HepG2 (cell line): ENCODE measurements around the gene ZC3H18. TPM values are rescaled to one million over a fixed set of nuclear protein-coding genes. Genes with fewer than 3 reads are reported as not detected.

Experiments used
- CHD2 ChIP-seq: IDR thresholded peaks from 2 replicates; pipeline ENCODE4 v1.6.1; 2011; ENCODE audit warnings: low read depth, low read length, improper control_type of control experiment
- ELF1 ChIP-seq: sonication (generic); formaldehyde crosslinking; IDR thresholded peaks from 2 replicates; pipeline ENCODE4 v1.4.0; 2020; ENCODE audit warnings: missing genetic modification reagents
- IRF1 ChIP-seq: sonication (generic); formaldehyde crosslinking; IDR thresholded peaks from 2 replicates; pipeline ENCODE4 v1.4.0; 2020; ENCODE audit warnings: low read depth, mild to moderate bottlenecking, missing genetic modification reagents
- KDM2A ChIP-seq: sonication (generic); formaldehyde crosslinking; IDR thresholded peaks from 2 replicates; pipeline ENCODE4 v1.4.0; 2020; ENCODE audit warnings: low read depth, missing genetic modification reagents, borderline replicate concordance
- MTF1 ChIP-seq: sonication (generic); formaldehyde crosslinking; IDR thresholded peaks from 2 replicates; pipeline ENCODE4 v1.5.0; 2020; ENCODE audit warnings: missing genetic modification reagents
- TCF7 ChIP-seq: sonication (generic); IDR thresholded peaks from 2 replicates; pipeline ENCODE4 v1.6.1; 2016; ENCODE audit warnings: antibody characterized with exemption, low read depth
- TFE3 ChIP-seq: IDR thresholded peaks from 2 replicates; pipeline ENCODE4 v1.6.1; 2016
- ZFP82 ChIP-seq: sonication (generic); formaldehyde crosslinking; IDR thresholded peaks from 2 replicates; pipeline ENCODE4 v1.5.1; 2020; ENCODE audit warnings: mild to moderate bottlenecking, missing genetic modification reagents, borderline replicate concordance
- ZMYM2 ChIP-seq: sonication (generic); formaldehyde crosslinking; IDR thresholded peaks from 2 replicates; pipeline ENCODE4 v1.8.0; 2022; ENCODE audit warnings: mild to moderate bottlenecking, missing genetic modification reagents
- ZNF17 ChIP-seq: sonication (generic); formaldehyde crosslinking; IDR thresholded peaks from 2 replicates; pipeline ENCODE4 v1.5.0; 2020; ENCODE audit warnings: mild to moderate bottlenecking, missing genetic modification reagents
- ZNF224 ChIP-seq: sonication (generic); formaldehyde crosslinking; IDR thresholded peaks from 2 replicates; pipeline ENCODE4 v1.5.0; 2020; ENCODE audit warnings: mild to moderate bottlenecking, missing genetic modification reagents
- ZNF598 ChIP-seq: sonication (generic); formaldehyde crosslinking; IDR thresholded peaks from 2 replicates; pipeline ENCODE4 v1.5.1; 2020; ENCODE audit warnings: mild to moderate bottlenecking, missing genetic modification reagents, borderline replicate concordance
- ZNF83 ChIP-seq: sonication (generic); formaldehyde crosslinking; IDR thresholded peaks from 2 replicates; pipeline ENCODE4 v1.4.0; 2020; ENCODE audit warnings: missing genetic modification reagents, mild to moderate bottlenecking, borderline replicate concordance
- polyA plus RNA-seq, 8 experiments: library from polyadenylated mRNA; depleted of rRNA in 3 of 8; stranded (reverse) in 7 of 8; unstranded in 1 of 8; fragments of >200 nt; fragmentation: Illumina TruSeq in 4 of 8; extraction: Trizol in 4 of 8; gene quantifications; 2 replicates each; pipeline versions ENCODE4 v1.2.1 to v1.2.3, GENCODE V29; 2011 to 2016; ENCODE audit warnings: low read depth in 4 of 8, missing spikeins in 1 of 8, mixed read lengths in 1 of 8; ENCODE audit not compliant: insufficient read depth in 1 of 8
- total RNA-seq, 5 experiments: library from RNA; depleted of rRNA; stranded (reverse); fragments of >200 nt; fragmentation: Illumina TruSeq; extraction: Trizol; gene quantifications; 2 replicates each; pipeline ENCODE4 v1.2.3, GENCODE V29; 2016; ENCODE audit warnings: low read depth in 1 of 5
- TF ChIP-seq, protein P1 (sequence below): sonication (generic); formaldehyde crosslinking; IDR thresholded peaks from 2 replicates; pipeline ENCODE4 v1.8.0; 2023; ENCODE audit warnings: mild to moderate bottlenecking, missing genetic modification reagents
- TF ChIP-seq, protein P2 (sequence below): sonication (generic); formaldehyde crosslinking; IDR thresholded peaks from 2 replicates; pipeline ENCODE4 v1.5.0; 2020; ENCODE audit warnings: mild to moderate bottlenecking, missing genetic modification reagents
- TF ChIP-seq, protein P3 (sequence below): sonication (generic); formaldehyde crosslinking; IDR thresholded peaks from 2 replicates; pipeline ENCODE4 v1.4.0; 2020; ENCODE audit warnings: missing genetic modification reagents, borderline replicate concordance
- TF ChIP-seq, protein P4 (sequence below): sonication (generic); formaldehyde crosslinking; IDR thresholded peaks from 2 replicates; pipeline ENCODE4 v1.4.0; 2020; ENCODE audit warnings: missing genetic modification reagents
- TF ChIP-seq, protein P5 (sequence below): sonication (generic); formaldehyde crosslinking; conservative IDR thresholded peaks from 2 replicates; pipeline ENCODE4 v1.8.0; 2022; ENCODE audit warnings: low read depth, missing genetic modification reagents

ZC3H18 gene
- total and polyA plus RNA-seq, 2 of the 13 experiments (the other 11 are each of a cell fraction or from before 2014, with no cell fraction given), result 11.2 to 27.4 TPM

GRCh38 chr16:88651276-88651988 lies 81.2 kb downstream of the ZC3H18 start (continued):
- TF ChIP-seq ZNF598 (CRISPR knock-in tag) (peak; percentile 51; the same call in 1 of the 2 replicates), ELF1 (peak; percentile 72), ZNF17 (CRISPR knock-in tag) (peak; percentile 92; the same call in 1 of the 2 replicates), IRF1 (CRISPR knock-in tag) (no peak), ZNF224 (no peak), TCF7 (peak; percentile 26; the same call in 1 of the 2 replicates), MTF1 (no peak), ZMYM2 (CRISPR knock-in tag) (no peak), ZFP82 (CRISPR knock-in tag) (no peak), ZNF83 (CRISPR knock-in tag) (peak; percentile 55; the same call in 1 of the 2 replicates), KDM2A (CRISPR knock-in tag) (peak; percentile 70), CHD2 (no peak), TFE3 (CRISPR knock-in tag) (peak; percentile 82)
- TF ChIP-seq, protein P1, sequence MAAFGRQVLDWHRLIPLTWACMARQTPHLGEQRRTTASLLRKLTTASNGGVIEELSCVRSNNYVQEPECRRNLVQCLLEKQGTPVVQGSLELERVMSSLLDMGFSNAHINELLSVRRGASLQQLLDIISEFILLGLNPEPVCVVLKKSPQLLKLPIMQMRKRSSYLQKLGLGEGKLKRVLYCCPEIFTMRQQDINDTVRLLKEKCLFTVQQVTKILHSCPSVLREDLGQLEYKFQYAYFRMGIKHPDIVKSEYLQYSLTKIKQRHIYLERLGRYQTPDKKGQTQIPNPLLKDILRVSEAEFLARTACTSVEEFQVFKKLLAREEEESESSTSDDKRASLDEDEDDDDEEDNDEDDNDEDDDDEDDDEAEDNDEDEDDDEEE, result no peak
- TF ChIP-seq, protein P2, sequence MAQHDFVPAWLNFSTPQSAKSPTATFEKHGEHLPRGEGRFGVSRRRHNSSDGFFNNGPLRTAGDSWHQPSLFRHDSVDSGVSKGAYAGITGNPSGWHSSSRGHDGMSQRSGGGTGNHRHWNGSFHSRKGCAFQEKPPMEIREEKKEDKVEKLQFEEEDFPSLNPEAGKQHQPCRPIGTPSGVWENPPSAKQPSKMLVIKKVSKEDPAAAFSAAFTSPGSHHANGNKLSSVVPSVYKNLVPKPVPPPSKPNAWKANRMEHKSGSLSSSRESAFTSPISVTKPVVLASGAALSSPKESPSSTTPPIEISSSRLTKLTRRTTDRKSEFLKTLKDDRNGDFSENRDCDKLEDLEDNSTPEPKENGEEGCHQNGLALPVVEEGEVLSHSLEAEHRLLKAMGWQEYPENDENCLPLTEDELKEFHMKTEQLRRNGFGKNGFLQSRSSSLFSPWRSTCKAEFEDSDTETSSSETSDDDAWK (CRISPR knock-in tag), result no peak
- TF ChIP-seq, protein P3, sequence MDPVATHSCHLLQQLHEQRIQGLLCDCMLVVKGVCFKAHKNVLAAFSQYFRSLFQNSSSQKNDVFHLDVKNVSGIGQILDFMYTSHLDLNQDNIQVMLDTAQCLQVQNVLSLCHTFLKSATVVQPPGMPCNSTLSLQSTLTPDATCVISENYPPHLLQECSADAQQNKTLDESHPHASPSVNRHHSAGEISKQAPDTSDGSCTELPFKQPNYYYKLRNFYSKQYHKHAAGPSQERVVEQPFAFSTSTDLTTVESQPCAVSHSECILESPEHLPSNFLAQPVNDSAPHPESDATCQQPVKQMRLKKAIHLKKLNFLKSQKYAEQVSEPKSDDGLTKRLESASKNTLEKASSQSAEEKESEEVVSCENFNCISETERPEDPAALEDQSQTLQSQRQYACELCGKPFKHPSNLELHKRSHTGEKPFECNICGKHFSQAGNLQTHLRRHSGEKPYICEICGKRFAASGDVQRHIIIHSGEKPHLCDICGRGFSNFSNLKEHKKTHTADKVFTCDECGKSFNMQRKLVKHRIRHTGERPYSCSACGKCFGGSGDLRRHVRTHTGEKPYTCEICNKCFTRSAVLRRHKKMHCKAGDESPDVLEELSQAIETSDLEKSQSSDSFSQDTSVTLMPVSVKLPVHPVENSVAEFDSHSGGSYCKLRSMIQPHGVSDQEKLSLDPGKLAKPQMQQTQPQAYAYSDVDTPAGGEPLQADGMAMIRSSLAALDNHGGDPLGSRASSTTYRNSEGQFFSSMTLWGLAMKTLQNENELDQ (CRISPR knock-in tag), result no peak
- TF ChIP-seq, protein P4, sequence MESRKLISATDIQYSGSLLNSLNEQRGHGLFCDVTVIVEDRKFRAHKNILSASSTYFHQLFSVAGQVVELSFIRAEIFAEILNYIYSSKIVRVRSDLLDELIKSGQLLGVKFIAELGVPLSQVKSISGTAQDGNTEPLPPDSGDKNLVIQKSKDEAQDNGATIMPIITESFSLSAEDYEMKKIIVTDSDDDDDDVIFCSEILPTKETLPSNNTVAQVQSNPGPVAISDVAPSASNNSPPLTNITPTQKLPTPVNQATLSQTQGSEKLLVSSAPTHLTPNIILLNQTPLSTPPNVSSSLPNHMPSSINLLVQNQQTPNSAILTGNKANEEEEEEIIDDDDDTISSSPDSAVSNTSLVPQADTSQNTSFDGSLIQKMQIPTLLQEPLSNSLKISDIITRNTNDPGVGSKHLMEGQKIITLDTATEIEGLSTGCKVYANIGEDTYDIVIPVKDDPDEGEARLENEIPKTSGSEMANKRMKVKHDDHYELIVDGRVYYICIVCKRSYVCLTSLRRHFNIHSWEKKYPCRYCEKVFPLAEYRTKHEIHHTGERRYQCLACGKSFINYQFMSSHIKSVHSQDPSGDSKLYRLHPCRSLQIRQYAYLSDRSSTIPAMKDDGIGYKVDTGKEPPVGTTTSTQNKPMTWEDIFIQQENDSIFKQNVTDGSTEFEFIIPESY (CRISPR knock-in tag), result peak; percentile 71; the same call in 1 of the 2 replicates
- TF ChIP-seq, protein P5, sequence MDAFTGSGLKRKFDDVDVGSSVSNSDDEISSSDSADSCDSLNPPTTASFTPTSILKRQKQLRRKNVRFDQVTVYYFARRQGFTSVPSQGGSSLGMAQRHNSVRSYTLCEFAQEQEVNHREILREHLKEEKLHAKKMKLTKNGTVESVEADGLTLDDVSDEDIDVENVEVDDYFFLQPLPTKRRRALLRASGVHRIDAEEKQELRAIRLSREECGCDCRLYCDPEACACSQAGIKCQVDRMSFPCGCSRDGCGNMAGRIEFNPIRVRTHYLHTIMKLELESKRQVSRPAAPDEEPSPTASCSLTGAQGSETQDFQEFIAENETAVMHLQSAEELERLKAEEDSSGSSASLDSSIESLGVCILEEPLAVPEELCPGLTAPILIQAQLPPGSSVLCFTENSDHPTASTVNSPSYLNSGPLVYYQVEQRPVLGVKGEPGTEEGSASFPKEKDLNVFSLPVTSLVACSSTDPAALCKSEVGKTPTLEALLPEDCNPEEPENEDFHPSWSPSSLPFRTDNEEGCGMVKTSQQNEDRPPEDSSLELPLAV (CRISPR knock-in tag), result no peak
